ENCODE results near the gene COG4.

DNA sequence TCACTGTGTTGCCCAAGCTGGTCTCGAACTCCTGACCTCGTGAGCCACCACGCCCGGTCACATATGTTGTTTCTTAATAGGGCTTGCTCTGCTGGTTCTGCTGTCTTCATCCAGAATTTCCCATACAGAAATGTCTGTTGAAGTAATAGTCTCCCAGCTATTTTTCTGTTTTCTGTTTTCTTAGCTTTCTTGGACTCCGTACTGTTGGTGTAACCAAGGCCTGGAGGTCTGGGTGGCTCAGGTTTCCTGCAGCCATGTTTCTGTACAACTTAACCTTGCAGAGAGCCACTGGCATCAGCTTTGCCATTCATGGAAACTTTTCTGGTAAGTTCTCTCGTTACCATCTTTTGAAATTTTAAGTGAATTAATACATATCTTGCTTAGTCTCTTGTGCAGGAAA is 3.0 kb upstream of the COG4 start:
- TF ChIP-seq, protein P1, sequence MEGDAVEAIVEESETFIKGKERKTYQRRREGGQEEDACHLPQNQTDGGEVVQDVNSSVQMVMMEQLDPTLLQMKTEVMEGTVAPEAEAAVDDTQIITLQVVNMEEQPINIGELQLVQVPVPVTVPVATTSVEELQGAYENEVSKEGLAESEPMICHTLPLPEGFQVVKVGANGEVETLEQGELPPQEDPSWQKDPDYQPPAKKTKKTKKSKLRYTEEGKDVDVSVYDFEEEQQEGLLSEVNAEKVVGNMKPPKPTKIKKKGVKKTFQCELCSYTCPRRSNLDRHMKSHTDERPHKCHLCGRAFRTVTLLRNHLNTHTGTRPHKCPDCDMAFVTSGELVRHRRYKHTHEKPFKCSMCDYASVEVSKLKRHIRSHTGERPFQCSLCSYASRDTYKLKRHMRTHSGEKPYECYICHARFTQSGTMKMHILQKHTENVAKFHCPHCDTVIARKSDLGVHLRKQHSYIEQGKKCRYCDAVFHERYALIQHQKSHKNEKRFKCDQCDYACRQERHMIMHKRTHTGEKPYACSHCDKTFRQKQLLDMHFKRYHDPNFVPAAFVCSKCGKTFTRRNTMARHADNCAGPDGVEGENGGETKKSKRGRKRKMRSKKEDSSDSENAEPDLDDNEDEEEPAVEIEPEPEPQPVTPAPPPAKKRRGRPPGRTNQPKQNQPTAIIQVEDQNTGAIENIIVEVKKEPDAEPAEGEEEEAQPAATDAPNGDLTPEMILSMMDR (IDR thresholded peaks at IDR 0.05 in 2 of 3, conservative IDR thresholded peaks at IDR 0.05 in 1 of 3; ENCODE audit: borderline replicate concordance in 1 of 3, insufficient read depth in 1 of 3, low read depth in 2 of 3, low read length in 2 of 3): no peak
- TF ChIP-seq RAD21 (IDR thresholded peaks at IDR 0.05; ENCODE audit: low read depth) (no peak), EZH2 (IDR thresholded peaks at IDR 0.05) (no peak), YY1 (IDR thresholded peaks at IDR 0.05; ENCODE audit: extremely low read depth, insufficient replicate concordance, low read depth, low read length) (no peak)
- TF ChIP-seq, protein P2, sequence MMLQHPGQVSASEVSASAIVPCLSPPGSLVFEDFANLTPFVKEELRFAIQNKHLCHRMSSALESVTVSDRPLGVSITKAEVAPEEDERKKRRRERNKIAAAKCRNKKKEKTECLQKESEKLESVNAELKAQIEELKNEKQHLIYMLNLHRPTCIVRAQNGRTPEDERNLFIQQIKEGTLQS (IDR thresholded peaks at IDR 0.05): no peak
